PFSK-1 (cell line): ENCODE measurements around the gene TMA7B.

ENCODE experiments used
- FOXP2 ChIP-seq: optimal IDR thresholded peaks from 2 replicates; pipeline ENCODE3; 2011; ENCODE audit warnings: borderline replicate concordance, control low read depth, inconsistent platforms; ENCODE audit not compliant: insufficient read depth; ENCODE audit errors: extremely low read length, extremely low read depth
- POLR2AphosphoS5 ChIP-seq: IDR thresholded peaks from 2 replicates; pipeline ENCODE4 v1.6.1; 2012; ENCODE audit warnings: low read depth, mild to moderate bottlenecking, control low read depth, low read length, moderate library complexity
- REST ChIP-seq, 2 experiments: IDR thresholded peaks; 2 replicates each; pipeline versions ENCODE4 v1.6.1 to v1.8.0; 2011 to 2012; ENCODE audit warnings: low read depth in 2 of 2, low read length in 2 of 2, control low read depth in 1 of 2, inconsistent platforms in 1 of 2, mild to moderate bottlenecking in 1 of 2, moderate library complexity in 1 of 2; ENCODE audit not compliant: insufficient read depth in 1 of 2

GRCh38 chr22:39931251-39931650, 28.9 kb upstream of the TMA7B start:
- TF ChIP-seq FOXP2 (no peak), POLR2AphosphoS5 (no peak), REST (IDR thresholded peaks at IDR 0.05; ENCODE audit: insufficient read depth in 1 of 2, low read depth in 2 of 2, low read length in 2 of 2) (no peak)
